H1 (cell line): Measurements from ENCODE around the gene FAM227B. TPM values are rescaled to one million over a fixed set of nuclear protein-coding genes. Genes with fewer than 3 reads are reported as not detected.

Source experiments
- CTCF ChIA-PET: fragments of 300-600 bp; sonication (Branson Sonifier 250); formaldehyde crosslinking; loops from one replicate; lab custom pipeline; 2021; ENCODE audit not compliant: partially characterized antibody; lab: Charles Lee
- POLR2A ChIA-PET: fragments of 300-600 bp; sonication (Branson Sonifier 250); formaldehyde crosslinking; loops from one replicate; lab custom pipeline; 2021; ENCODE audit warnings: inconsistent platforms; ENCODE audit not compliant: partially characterized antibody; lab: Charles Lee
- DNase-seq, 2 experiments: peaks; one replicate each; pipeline versions ENCODE4 v3.0.0 to v3.0.0-alpha.2; 2010 to 2022; ENCODE audit warnings: low spot score in 2 of 2, low read depth in 1 of 2, mixed read lengths in 1 of 2
- FAIRE-seq: peaks from 2 replicates; lab custom pipeline; 2011; peaks lifted over from hg19 to GRCh38; lab: Jason Lieb, UNC
- H2AFZ ChIP-seq: 2 replicates; pipeline ENCODE4 v1.8.1; 2012; ENCODE audit warnings: low read length, inconsistent platforms
- H2AK5ac ChIP-seq: 2 replicates; pipeline ENCODE4 v1.6.1; 2013; ENCODE audit warnings: low read depth, low read length
- H2BK120ac ChIP-seq: replicated peaks from 2 replicates; pipeline ENCODE3; 2013; ENCODE audit warnings: low read depth, low read length, inconsistent platforms
- H2BK12ac ChIP-seq: 2 replicates; pipeline ENCODE4 v1.6.1; 2013; ENCODE audit warnings: low read depth, low read length
- H2BK15ac ChIP-seq: 2 replicates; pipeline ENCODE4 v1.6.1; 2013; ENCODE audit warnings: low read length
- H2BK20ac ChIP-seq: 2 replicates; pipeline ENCODE4 v1.6.1; 2013; ENCODE audit warnings: low read length
- H2BK5ac ChIP-seq: 2 replicates; pipeline ENCODE4 v1.6.1; 2013; ENCODE audit warnings: low read depth, low read length
- H3K14ac ChIP-seq: 2 replicates; pipeline ENCODE4 v1.6.1; 2013; ENCODE audit warnings: inconsistent platforms; ENCODE audit not compliant: insufficient read length
- H3K18ac ChIP-seq: 2 replicates; pipeline ENCODE4 v1.6.1; 2013; ENCODE audit warnings: low read length; ENCODE audit errors: extremely low read depth
- H3K23ac ChIP-seq: 2 replicates; pipeline ENCODE4 v1.6.1; 2013; ENCODE audit warnings: inconsistent platforms; ENCODE audit not compliant: insufficient read length
- H3K23me2 ChIP-seq: 2 replicates; pipeline ENCODE4 v1.6.1; 2013; ENCODE audit warnings: low read depth, low read length
- H3K27ac ChIP-seq: 2 replicates; pipeline ENCODE4 v1.6.1; 2011; ENCODE audit warnings: low read depth, low read length, inconsistent platforms
- H3K27me3 ChIP-seq, 4 experiments: replicated peaks in 1 of 4; 1 replicate in 1 of 4; 2 replicates in 3 of 4; pipeline versions ENCODE4 v1.6.1 to v1.8.1; 2011 to 2013; ENCODE audit warnings: low read length in 3 of 4, mild to moderate bottlenecking in 3 of 4, inconsistent platforms in 2 of 4, mixed read lengths in 2 of 4, moderate library complexity in 1 of 4; ENCODE audit not compliant: control insufficient read depth in 3 of 4, insufficient read depth in 3 of 4; ENCODE audit errors: extremely low read depth in 1 of 4
- H3K36me3 ChIP-seq, 4 experiments: 2 replicates each; pipeline versions ENCODE4 v1.6.1 to v1.8.1; 2011 to 2013; ENCODE audit warnings: mild to moderate bottlenecking in 4 of 4, low read length in 3 of 4, moderate library complexity in 2 of 4, control low read depth in 1 of 4, inconsistent platforms in 1 of 4; ENCODE audit not compliant: insufficient read depth in 4 of 4, control insufficient read depth in 2 of 4
- H3K4ac ChIP-seq: replicated peaks from 2 replicates; pipeline ENCODE3; 2013; ENCODE audit warnings: low read length, low read depth, mixed read lengths, inconsistent platforms; ENCODE audit not compliant: insufficient read length
- H3K4me1 ChIP-seq, 4 experiments: replicated peaks in 1 of 4; 1 replicate in 1 of 4; 2 replicates in 3 of 4; pipeline versions ENCODE4 v1.6.1 to v1.8.1; 2011 to 2013; ENCODE audit warnings: low read length in 3 of 4, inconsistent platforms in 2 of 4, mixed read lengths in 1 of 4; ENCODE audit not compliant: insufficient read depth in 4 of 4, control insufficient read depth in 3 of 4
- H3K4me2 ChIP-seq, 2 experiments: 2 replicates each; pipeline versions ENCODE4 v1.6.1 to v1.8.1; 2011 to 2013; ENCODE audit warnings: low read depth in 2 of 2, low read length in 2 of 2, control low read depth in 1 of 2, inconsistent platforms in 1 of 2, mild to moderate bottlenecking in 1 of 2; ENCODE audit not compliant: insufficient read depth in 1 of 2
- H3K4me3 ChIP-seq, 4 experiments: fragments of 200-600, 300-600 bp in 1 of 4; sonication (generic), shearing (Covaris generic), sonication (Bioruptor Twin) in 1 of 4; 2 replicates each; pipeline versions ENCODE4 v1.5.1 to v1.8.1; 2011 to 2016; ENCODE audit warnings: low read length in 4 of 4, low read depth in 3 of 4, control low read depth in 2 of 4, inconsistent platforms in 2 of 4, mild to moderate bottlenecking in 2 of 4, mixed read lengths in 1 of 4, moderate library complexity in 1 of 4; ENCODE audit not compliant: insufficient read depth in 2 of 4; ENCODE audit errors: extremely low read depth in 1 of 4
- H3K56ac ChIP-seq: replicated peaks from 2 replicates; pipeline ENCODE3; 2013; ENCODE audit warnings: low read depth, mild to moderate bottlenecking, mixed read lengths, low read length, inconsistent platforms; ENCODE audit not compliant: insufficient read length
- H3K79me1 ChIP-seq: 2 replicates; pipeline ENCODE4 v1.6.1; 2013; ENCODE audit warnings: low read depth, low read length, control low read depth
- H3K79me2 ChIP-seq, 2 experiments: 2 replicates each; pipeline versions ENCODE4 v1.6.1 to v1.8.1; 2012 to 2013; ENCODE audit warnings: low read length in 2 of 2, mild to moderate bottlenecking in 2 of 2, inconsistent platforms in 1 of 2; ENCODE audit not compliant: insufficient read depth in 2 of 2, control insufficient read depth in 1 of 2
- H3K9ac ChIP-seq, 4 experiments: replicated peaks in 1 of 4; 1 replicate in 1 of 4; 2 replicates in 3 of 4; pipeline versions ENCODE4 v1.6.1 to v1.8.1; 2011 to 2013; ENCODE audit warnings: low read depth in 3 of 4, low read length in 3 of 4, control low read depth in 2 of 4, mild to moderate bottlenecking in 2 of 4, moderate library complexity in 2 of 4, inconsistent platforms in 1 of 4; ENCODE audit errors: extremely low read depth in 1 of 4
- H3K9me3 ChIP-seq, 2 experiments: 2 replicates each; pipeline versions ENCODE4 v1.6.1 to v1.8.1; 2012 to 2013; ENCODE audit warnings: mild to moderate bottlenecking in 2 of 2, moderate library complexity in 2 of 2, control low read depth in 1 of 2, inconsistent platforms in 1 of 2, low read depth in 1 of 2, low read length in 1 of 2, mixed read lengths in 1 of 2; ENCODE audit not compliant: insufficient read depth in 2 of 2
- H4K20me1 ChIP-seq, 2 experiments: replicated peaks in 1 of 2; 2 replicates each; pipeline versions ENCODE3 to v1.8.1; 2011 to 2013; ENCODE audit warnings: inconsistent platforms in 2 of 2, low read length in 2 of 2, mild to moderate bottlenecking in 1 of 2; ENCODE audit not compliant: insufficient read depth in 2 of 2, control insufficient read depth in 1 of 2
- H4K5ac ChIP-seq: 2 replicates; pipeline ENCODE4 v1.6.1; 2013; ENCODE audit warnings: low read length, low read depth, mixed read lengths, inconsistent platforms; ENCODE audit not compliant: insufficient read length
- H4K8ac ChIP-seq: 2 replicates; pipeline ENCODE4 v1.8.0; 2013; ENCODE audit warnings: mild to moderate bottlenecking, moderate library complexity, low read length, inconsistent platforms; ENCODE audit not compliant: insufficient read depth; ENCODE audit errors: extremely low read depth
- H4K91ac ChIP-seq: replicated peaks from 2 replicates; pipeline ENCODE3; 2013; ENCODE audit warnings: low read length, mixed read lengths, inconsistent platforms; ENCODE audit not compliant: insufficient read length
- ATF2 ChIP-seq: IDR thresholded peaks from 2 replicates; pipeline ENCODE4 v1.6.1; 2012; ENCODE audit warnings: low read length, inconsistent platforms
- BRCA1 ChIP-seq: IDR thresholded peaks from 2 replicates; pipeline ENCODE4 v1.6.1; 2012; ENCODE audit warnings: low read depth, low read length, improper control_type of control experiment
- CBX5 ChIP-seq: fragments of 300-800, 300-1000 bp; sonication (generic); IDR thresholded peaks from 2 replicates; pipeline ENCODE4 v1.7.1; 2016; ENCODE audit warnings: antibody characterized with exemption, low read length, low read depth
- CHD1 ChIP-seq: IDR thresholded peaks from 2 replicates; pipeline ENCODE4 v1.6.1; 2012; ENCODE audit warnings: low read depth, low read length, improper control_type of control experiment
- CREB1 ChIP-seq: IDR thresholded peaks from 2 replicates; pipeline ENCODE4 v1.6.1; 2012; ENCODE audit warnings: inconsistent platforms
- GABPA ChIP-seq: IDR thresholded peaks from 2 replicates; pipeline ENCODE4 v1.6.1; 2011; ENCODE audit warnings: mild to moderate bottlenecking, low read length, moderate library complexity, borderline replicate concordance; ENCODE audit not compliant: insufficient read depth
- JUND ChIP-seq: IDR thresholded peaks from 2 replicates; pipeline ENCODE4 v1.6.1; 2011; ENCODE audit warnings: mild to moderate bottlenecking, improper control_type of control experiment, low read length
- KDM5A ChIP-seq: fragments of 200-600 bp; IDR thresholded peaks from 2 replicates; pipeline ENCODE4 v1.7.1; 2012; ENCODE audit warnings: mild to moderate bottlenecking, low read length, inconsistent platforms, mixed read lengths
- MAFK ChIP-seq: IDR thresholded peaks from 2 replicates; pipeline ENCODE4 v1.6.1; 2012; ENCODE audit warnings: low read depth, mild to moderate bottlenecking, improper control_type of control experiment, low read length
- RFX5 ChIP-seq: IDR thresholded peaks from 2 replicates; pipeline ENCODE4 v1.6.1; 2011; ENCODE audit warnings: low read depth, low read length, improper control_type of control experiment, borderline replicate concordance
- SUZ12 ChIP-seq: fragments of 200-600 bp; sonication (generic); IDR thresholded peaks from 2 replicates; pipeline ENCODE4 v1.6.1; 2012; ENCODE audit warnings: mild to moderate bottlenecking, inconsistent platforms, low read length, moderate library complexity, mixed read lengths
- TBP ChIP-seq: IDR thresholded peaks from 2 replicates; pipeline ENCODE4 v1.6.1; 2011; ENCODE audit warnings: low read depth, low read length, improper control_type of control experiment
- ZNF274 ChIP-seq: IDR thresholded peaks from 2 replicates; pipeline ENCODE4 v1.7.0; 2012; ENCODE audit warnings: low read length, borderline replicate concordance; ENCODE audit errors: extremely low read depth
- WGBS, 2 experiments: shearing (Covaris generic) in 1 of 2; methylation state at CpG; one replicate each; pipeline versions ENCODE4 v1.1.6 to v1.1.7; 2013 to 2015; ENCODE audit warnings: low lambda C conversion rate in 2 of 2, mixed read lengths in 2 of 2, inconsistent platforms in 1 of 2, low coverage in 1 of 2, missing lambda C conversion rate in 1 of 2; ENCODE audit not compliant: insufficient replicate concordance in 2 of 2, insufficient coverage in 1 of 2, insufficient read length in 1 of 2; ENCODE audit errors: extremely low coverage in 1 of 2, missing lambda C conversion rate in 1 of 2; 5-methylcytosine and 5-hydroxymethylcytosine counted together
- polyA plus RNA-seq, 7 experiments: library from polyadenylated mRNA; depleted of rRNA in 3 of 7; stranded (reverse) in 5 of 7; unstranded in 2 of 7; fragments of >200 nt in 5 of 7; fragments of 200-250 nt in 2 of 7; gene quantifications; 1 replicate in 5 of 7; 2 replicates in 1 of 7; 4 replicates in 1 of 7; pipeline versions ENCODE4 v1.2.1 to v1.2.3, GENCODE V29; 2011 to 2013; ENCODE audit warnings: missing spikeins in 2 of 7, mixed read lengths in 2 of 7
- total RNA-seq: library from RNA; stranded (reverse); fragmentation: NEBNext Ultra II Directional; extraction: Animal tissue kit (Norgen Biotek cat#: 25700); gene quantifications from 2 replicates; pipeline ENCODE4 v1.2.1, GENCODE V29; 2021

Gene FAM227B
- total and polyA plus RNA-seq, 2 of the 8 experiments (the other 6 are each of a cell fraction or from before 2014, with no cell fraction given), result 4.0 to 6.5 TPM

GRCh38 chr15:49435174-49435573, 185.4 kb downstream of the FAM227B start:
- H4K8ac ChIP-seq, result no peak overlapping the region
- H3K9ac ChIP-seq, result no peak overlapping the region
- no peak overlapping the region for H3K56ac ChIP-seq
- H3K4me2 ChIP-seq, result no peak overlapping the region
- no peak overlapping the region for H2BK12ac ChIP-seq
- H3K27me3 ChIP-seq, result no peaks in the 10 kb centered on the region
- no peak overlapping the region for H2AFZ ChIP-seq
- POLR2A ChIA-PET, result no interaction called here
- no peaks in the 10 kb centered on the region for H3K79me2 ChIP-seq
- H4K5ac ChIP-seq, result no peak overlapping the region
- WGBS, 2 experiments, result 96% methylated on average over 1 of the region's 1 CpG; no CpG with 5 or more reads in 1 of the 2 experiments
- no peaks in the 10 kb centered on the region for H3K36me3 ChIP-seq
- no peak overlapping the region for H3K18ac ChIP-seq
- no peaks in the 10 kb centered on the region for H3K23me2 ChIP-seq
- H3K4ac ChIP-seq, result no peak overlapping the region
- H2BK120ac ChIP-seq, result no peak overlapping the region
- no peaks in the 10 kb centered on the region for H3K9me3 ChIP-seq
- no peaks in the 10 kb centered on the region for H3K79me1 ChIP-seq
- H3K23ac ChIP-seq, result no peak overlapping the region
- FAIRE-seq, result no peak
- no peaks in the 10 kb centered on the region for H4K20me1 ChIP-seq
- H3K27ac ChIP-seq, result no peak overlapping the region
- H2AK5ac ChIP-seq, result no peak overlapping the region
- no peak overlapping the region for H3K4me3 ChIP-seq
- no peak overlapping the region for H2BK5ac ChIP-seq
- no peak for DNase-seq
- no peak overlapping the region for H4K91ac ChIP-seq
- CTCF ChIA-PET, result interaction anchor here (1.9 kb wide), 1 partner anchor 441 kb away, joined by 5 read pairs; no protein-coding TSS in a partner anchor
- no peak overlapping the region for H3K14ac ChIP-seq
- no peak overlapping the region for H2BK20ac ChIP-seq
- no peak overlapping the region for H2BK15ac ChIP-seq
- no peaks in the 10 kb centered on the region for H3K4me1 ChIP-seq
- TF ChIP-seq ZNF274, result no peak
- TF ChIP-seq BRCA1, result no peak
- TF ChIP-seq CHD1, result no peak
- TF ChIP-seq JUND, result no peak
- TF ChIP-seq MAFK, result no peak
- no peak for TF ChIP-seq GABPA
- TF ChIP-seq ATF2, result no peak
- TF ChIP-seq TBP, result no peak
- no peak for TF ChIP-seq RFX5
- TF ChIP-seq CBX5, result no peak
- TF ChIP-seq CREB1, result no peak
- no peak for TF ChIP-seq KDM5A
- TF ChIP-seq SUZ12, result no peak
